Fibroblast of lung (primary cell): ENCODE data around the gene TNFSF12. TPM values are rescaled to one million over a fixed set of nuclear protein-coding genes. Genes with fewer than 3 reads are reported as not detected.

ENCODE experiments used
- DNase-seq, 2 donors: peaks; one replicate each; pipeline versions ENCODE4 v3.0.0 to v3.0.0-alpha.2; 2010; ENCODE audit warnings: low read depth in 2 of 2
- H2AFZ ChIP-seq: 2 replicates; pipeline ENCODE4 v1.5.1; 2012; ENCODE audit warnings: low read length, control low read depth, inconsistent platforms
- H3K27ac ChIP-seq: 2 replicates; pipeline ENCODE4 v1.5.1; 2011; ENCODE audit warnings: low read length, control low read depth; ENCODE audit not compliant: insufficient read depth
- H3K27me3 ChIP-seq: 2 replicates; pipeline ENCODE4 v1.5.1; 2011; ENCODE audit warnings: mild to moderate bottlenecking, low read length; ENCODE audit not compliant: control insufficient read depth, insufficient read depth
- H3K36me3 ChIP-seq: 2 replicates; pipeline ENCODE4 v1.5.1; 2011; ENCODE audit warnings: low read length; ENCODE audit not compliant: control insufficient read depth, insufficient read depth
- H3K4me1 ChIP-seq: 2 replicates; pipeline ENCODE4 v1.5.1; 2011; ENCODE audit warnings: low read length; ENCODE audit not compliant: control insufficient read depth, insufficient read depth; ENCODE audit errors: extremely low read depth
- H3K4me2 ChIP-seq: 2 replicates; pipeline ENCODE4 v1.5.1; 2011; ENCODE audit warnings: low read length, control low read depth; ENCODE audit not compliant: insufficient read depth; ENCODE audit errors: extremely low read depth
- H3K4me3 ChIP-seq, 4 experiments: fragments of 200-600 bp in 1 of 4; sonication (generic) in 1 of 4; replicated peaks in 1 of 4; 2 replicates each; pipeline ENCODE4 v1.5.1; 2011 to 2016; ENCODE audit warnings: low read length in 4 of 4, low read depth in 3 of 4, mild to moderate bottlenecking in 3 of 4, control low read depth in 2 of 4, inconsistent platforms in 1 of 4, mixed read lengths in 1 of 4; ENCODE audit not compliant: insufficient read depth in 1 of 4; ENCODE audit errors: control extremely low read depth in 1 of 4
- H3K79me2 ChIP-seq: 2 replicates; pipeline ENCODE4 v1.5.1; 2012; ENCODE audit warnings: mild to moderate bottlenecking, low read length, inconsistent platforms; ENCODE audit not compliant: control insufficient read depth, insufficient read depth
- H3K9ac ChIP-seq: 2 replicates; pipeline ENCODE4 v1.5.1; 2011; ENCODE audit warnings: mild to moderate bottlenecking, low read length, control low read depth; ENCODE audit not compliant: insufficient read depth
- H3K9me3 ChIP-seq: 2 replicates; pipeline ENCODE4 v1.5.1; 2012; ENCODE audit warnings: low read depth, low read length; ENCODE audit not compliant: control insufficient read depth, insufficient read depth
- H4K20me1 ChIP-seq: 2 replicates; pipeline ENCODE4 v1.5.1; 2011; ENCODE audit warnings: low read length; ENCODE audit not compliant: control insufficient read depth, insufficient read depth; ENCODE audit errors: extremely low read depth
- EZH2 ChIP-seq: IDR thresholded peaks from 2 replicates; pipeline ENCODE4 v1.5.1; 2012; ENCODE audit warnings: low read length, control low read depth, mild to moderate bottlenecking; ENCODE audit errors: missing control alignments
- polyA plus RNA-seq, 2 donors: library from polyadenylated mRNA; depleted of rRNA in 1 of 2; stranded (reverse) in 1 of 2; unstranded in 1 of 2; fragments of >200 nt; gene quantifications; 2 replicates each; pipeline ENCODE4 v1.2.1, GENCODE V29; 2011 to 2012; ENCODE audit warnings: missing spikeins in 1 of 2
- total RNA-seq: library from RNA; depleted of rRNA; stranded (reverse); fragments of >200 nt; gene quantifications from 2 replicates; pipeline ENCODE4 v1.2.1, GENCODE V29; 2014
- TF ChIP-seq, protein P1 (sequence below), 2 donors: IDR thresholded peaks in 1 of 2; conservative IDR thresholded peaks in 1 of 2; 1 replicate in 1 of 2; 2 replicates in 1 of 2; pipeline ENCODE4 v1.5.1; 2011 to 2012; ENCODE audit warnings: low read length in 2 of 2, control low read depth in 1 of 2, inconsistent platforms in 1 of 2, low read depth in 1 of 2, mild to moderate bottlenecking in 1 of 2

Gene TNFSF12
- total and polyA plus RNA-seq, 2 donors (not counting 1 experiment from before 2014, with no cell fraction given) = 9.6 to 34.4 TPM

DNA sequence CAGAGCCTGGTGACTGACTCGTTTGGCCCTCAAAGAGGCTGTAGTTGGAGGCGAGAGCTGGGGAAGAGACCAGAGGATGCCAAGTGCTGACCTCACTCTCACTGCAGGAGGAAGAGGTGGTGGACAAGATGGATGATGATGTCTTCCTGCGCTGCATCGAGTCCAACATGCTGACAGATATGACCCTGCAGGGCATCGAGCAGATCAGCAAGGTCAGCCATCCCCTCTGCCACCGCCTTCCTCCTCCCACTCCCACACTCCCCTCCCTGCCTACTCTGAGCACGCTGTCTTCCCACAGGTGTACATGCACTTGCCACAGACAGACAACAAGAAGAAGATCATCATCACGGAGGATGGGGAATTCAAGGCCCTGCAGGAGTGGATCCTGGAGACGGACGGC, 37.8 kb upstream of the TNFSF12 start:
- TF ChIP-seq EZH2 = no peak
- TF ChIP-seq, protein P1, sequence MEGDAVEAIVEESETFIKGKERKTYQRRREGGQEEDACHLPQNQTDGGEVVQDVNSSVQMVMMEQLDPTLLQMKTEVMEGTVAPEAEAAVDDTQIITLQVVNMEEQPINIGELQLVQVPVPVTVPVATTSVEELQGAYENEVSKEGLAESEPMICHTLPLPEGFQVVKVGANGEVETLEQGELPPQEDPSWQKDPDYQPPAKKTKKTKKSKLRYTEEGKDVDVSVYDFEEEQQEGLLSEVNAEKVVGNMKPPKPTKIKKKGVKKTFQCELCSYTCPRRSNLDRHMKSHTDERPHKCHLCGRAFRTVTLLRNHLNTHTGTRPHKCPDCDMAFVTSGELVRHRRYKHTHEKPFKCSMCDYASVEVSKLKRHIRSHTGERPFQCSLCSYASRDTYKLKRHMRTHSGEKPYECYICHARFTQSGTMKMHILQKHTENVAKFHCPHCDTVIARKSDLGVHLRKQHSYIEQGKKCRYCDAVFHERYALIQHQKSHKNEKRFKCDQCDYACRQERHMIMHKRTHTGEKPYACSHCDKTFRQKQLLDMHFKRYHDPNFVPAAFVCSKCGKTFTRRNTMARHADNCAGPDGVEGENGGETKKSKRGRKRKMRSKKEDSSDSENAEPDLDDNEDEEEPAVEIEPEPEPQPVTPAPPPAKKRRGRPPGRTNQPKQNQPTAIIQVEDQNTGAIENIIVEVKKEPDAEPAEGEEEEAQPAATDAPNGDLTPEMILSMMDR (conservative IDR thresholded peaks at IDR 0.05 in 1 of 2, IDR thresholded peaks at IDR 0.05 in 1 of 2; ENCODE audit: low read depth in 1 of 2, low read length in 2 of 2) = no peak

DNA sequence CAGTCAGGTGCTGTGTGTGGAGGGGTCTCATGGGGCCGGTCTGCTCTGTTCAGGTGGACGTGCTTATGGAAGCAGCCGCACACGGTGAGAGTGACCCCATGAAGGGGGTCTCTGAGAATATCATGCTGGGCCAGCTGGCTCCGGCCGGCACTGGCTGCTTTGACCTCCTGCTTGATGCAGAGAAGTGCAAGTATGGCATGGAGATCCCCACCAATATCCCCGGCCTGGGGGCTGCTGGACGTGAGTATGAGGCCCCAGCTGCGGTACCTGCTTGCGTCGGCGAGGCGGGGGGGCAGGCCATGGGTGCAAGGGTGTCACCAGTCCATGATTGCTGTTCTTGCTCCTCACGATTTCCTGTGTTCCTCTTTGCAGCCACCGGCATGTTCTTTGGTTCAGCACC, 36.8 kb upstream of the TNFSF12 start:
- no peak overlapping the region for H3K4me3 ChIP-seq
- H3K79me2 ChIP-seq = no peaks in the 10 kb centered on the region
- no peak overlapping the region for H3K4me2 ChIP-seq
- H3K36me3 ChIP-seq = peaks cover 40% of the 10 kb centered on the region
- DNase-seq = no peak
- no peak overlapping the region for H3K27ac ChIP-seq
- no peaks in the 10 kb centered on the region for H3K9me3 ChIP-seq
- H3K9ac ChIP-seq = no peak overlapping the region
- H4K20me1 ChIP-seq = no peaks in the 10 kb centered on the region
- H2AFZ ChIP-seq = no peak overlapping the region
- H3K27me3 ChIP-seq = no peaks in the 10 kb centered on the region
- no peaks in the 10 kb centered on the region for H3K4me1 ChIP-seq
- TF ChIP-seq EZH2 = no peak
- TF ChIP-seq, protein P1 (conservative IDR thresholded peaks at IDR 0.05 in 1 of 2, IDR thresholded peaks at IDR 0.05 in 1 of 2; ENCODE audit: low read depth in 1 of 2, low read length in 2 of 2) = no peak

More for the DNA sequence above, 37.8 kb upstream of the TNFSF12 start:
- no peaks in the 10 kb centered on the region for H3K79me2 ChIP-seq
- H4K20me1 ChIP-seq = no peaks in the 10 kb centered on the region
- H3K4me1 ChIP-seq = no peaks in the 10 kb centered on the region
- H2AFZ ChIP-seq = no peak overlapping the region
- no peak overlapping the region for H3K27ac ChIP-seq
- no peaks in the 10 kb centered on the region for H3K9me3 ChIP-seq
- DNase-seq = peak in 1 of 2 donors; percentile 14
- H3K36me3 ChIP-seq = peaks cover 42% of the 10 kb centered on the region
- H3K9ac ChIP-seq = no peak overlapping the region
- H3K4me3 ChIP-seq = no peak overlapping the region
- no peak overlapping the region for H3K4me2 ChIP-seq
- no peaks in the 10 kb centered on the region for H3K27me3 ChIP-seq

DNA sequence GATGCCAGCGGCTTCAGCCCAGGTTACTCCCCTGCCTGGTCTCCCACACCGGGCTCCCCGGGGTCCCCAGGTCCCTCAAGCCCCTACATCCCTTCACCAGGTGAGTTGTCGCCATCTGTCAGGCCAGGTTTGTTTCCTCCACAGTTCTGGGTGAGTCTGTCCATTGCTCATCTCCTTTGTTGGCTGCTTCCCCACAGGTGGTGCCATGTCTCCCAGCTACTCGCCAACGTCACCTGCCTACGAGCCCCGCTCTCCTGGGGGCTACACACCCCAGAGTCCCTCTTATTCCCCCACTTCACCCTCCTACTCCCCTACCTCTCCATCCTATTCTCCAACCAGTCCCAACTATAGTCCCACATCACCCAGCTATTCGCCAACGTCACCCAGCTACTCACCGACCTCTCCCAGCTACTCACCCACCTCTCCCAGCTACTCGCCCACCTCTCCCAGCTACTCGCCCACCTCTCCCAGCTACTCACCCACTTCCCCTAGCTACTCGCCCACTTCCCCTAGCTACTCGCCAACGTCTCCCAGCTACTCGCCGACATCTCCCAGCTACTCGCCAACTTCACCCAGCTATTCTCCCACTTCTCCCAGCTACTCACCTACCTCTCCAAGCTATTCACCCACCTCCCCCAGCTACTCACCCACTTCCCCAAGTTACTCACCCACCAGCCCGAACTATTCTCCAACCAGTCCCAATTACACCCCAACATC, 35.9 kb upstream of the TNFSF12 start:
- H3K9me3 ChIP-seq = no peaks in the 10 kb centered on the region
- no peak overlapping the region for H3K4me3 ChIP-seq
- DNase-seq = no peak
- H3K4me1 ChIP-seq = no peaks in the 10 kb centered on the region
- TF ChIP-seq, protein P1 (conservative IDR thresholded peaks at IDR 0.05 in 1 of 2, IDR thresholded peaks at IDR 0.05 in 1 of 2; ENCODE audit: low read depth in 1 of 2, low read length in 2 of 2) = no peak
- TF ChIP-seq EZH2 = no peak
- no peaks in the 10 kb centered on the region for H3K79me2 ChIP-seq
- H3K36me3 ChIP-seq = peaks cover 40% of the 10 kb centered on the region
- H3K4me2 ChIP-seq = no peak overlapping the region
- H3K27me3 ChIP-seq = no peaks in the 10 kb centered on the region
- H4K20me1 ChIP-seq = no peaks in the 10 kb centered on the region
- peak overlapping the region; percentile 7 for H3K9ac ChIP-seq
- no peak overlapping the region for H2AFZ ChIP-seq
- no peak overlapping the region for H3K27ac ChIP-seq
